ENCODE results near the gene GFOD1.

GFOD1 gene

GRCh38 chr6:13421425-13422059 is 65.9 kb downstream of the GFOD1 start:
- DNase-seq, result no peak

GRCh38 chr6:13420269-13420668 is 67.1 kb downstream of the GFOD1 start:
- DNase-seq, result no peak

DNA sequence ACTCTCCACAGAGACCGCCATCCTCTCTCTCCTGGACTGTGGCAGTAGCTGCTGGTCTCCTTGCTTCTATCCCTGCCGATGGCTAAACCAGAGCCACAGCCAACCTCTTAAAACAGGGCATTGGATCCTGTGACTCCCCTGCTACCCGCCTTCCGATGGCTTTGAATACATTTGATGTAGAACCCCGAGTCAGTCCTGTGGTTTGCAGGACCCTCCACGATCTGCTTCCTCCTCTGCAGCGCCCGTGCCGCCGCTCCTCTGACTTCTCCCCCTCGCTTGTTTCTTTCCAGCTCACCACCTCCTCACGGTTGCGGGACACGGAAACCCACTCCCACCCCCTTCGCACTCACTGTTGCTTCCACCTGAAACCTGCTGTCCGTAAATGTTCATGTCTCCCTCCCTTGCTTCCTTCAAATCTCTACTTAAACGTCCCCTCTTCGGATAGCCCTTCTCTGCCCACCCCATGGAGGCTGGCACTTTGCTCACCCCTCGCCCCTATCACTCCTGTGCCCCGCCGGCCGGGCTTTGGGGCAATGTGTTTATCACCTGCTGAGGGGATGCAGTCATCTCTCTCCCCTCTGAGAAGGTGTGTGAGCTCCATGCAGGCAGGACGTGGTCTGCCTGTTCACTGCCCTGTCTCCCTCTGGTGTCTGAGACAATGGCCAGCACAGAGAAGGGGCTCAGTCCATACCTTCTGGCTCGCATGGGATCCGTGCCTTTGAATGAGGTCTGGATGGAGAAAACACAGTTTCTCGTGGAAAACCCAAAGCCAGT is 67.8 kb downstream of the GFOD1 start:
- no peak for DNase-seq

GRCh38 chr6:13418844-13419243 is 68.6 kb downstream of the GFOD1 start:
- DNase-seq, result no peak

GRCh38 chr6:13417954-13418353 is 69.4 kb downstream of the GFOD1 start:
- DNase-seq, result no peak

- no peak for DNase-seq
These were observed 70.0 kb downstream of the GFOD1 start for GRCh38 chr6:13417431-13417830.

GRCh38 chr6:13415283-13415682 is 72.1 kb downstream of the GFOD1 start:
- DNase-seq, result no peak

DNA sequence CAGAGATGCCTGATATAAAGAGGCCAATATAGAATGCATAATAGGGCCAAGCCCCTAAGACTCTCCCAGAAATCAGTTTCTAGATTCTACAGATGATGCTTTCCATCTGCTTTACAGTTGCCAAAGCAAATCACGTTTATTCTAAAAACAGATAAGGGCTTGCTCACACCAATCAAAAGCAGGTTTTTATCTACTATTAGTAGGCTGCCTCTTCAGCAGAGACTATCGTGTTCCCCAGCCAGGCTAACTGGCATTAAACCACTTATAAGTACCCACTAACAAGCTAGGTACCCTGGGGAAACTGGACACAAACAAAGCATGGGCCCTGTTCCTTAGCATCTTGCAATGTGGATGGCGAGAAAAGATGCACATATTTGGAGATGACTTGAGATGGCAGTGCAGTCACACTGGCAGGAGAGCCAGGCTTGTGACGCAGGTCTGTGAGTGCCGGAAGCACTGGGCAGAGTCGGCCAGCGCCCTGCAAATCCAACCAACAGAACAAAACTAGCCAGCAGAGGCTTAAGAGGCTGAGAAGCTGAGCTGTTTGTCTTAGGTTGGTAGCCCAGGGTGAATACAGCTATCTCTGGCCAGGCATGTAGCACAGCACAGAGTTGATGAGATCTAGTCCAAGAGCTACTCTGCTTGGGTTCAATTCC is 73.4 kb downstream of the GFOD1 start:
- DNase-seq, result no peak

GRCh38 chr6:13413466-13413862 is 73.9 kb downstream of the GFOD1 start:
- DNase-seq, result no peak

- DNase-seq, result no peak
These were observed 74.5 kb downstream of the GFOD1 start for GRCh38 chr6:13412639-13413465.

DNA sequence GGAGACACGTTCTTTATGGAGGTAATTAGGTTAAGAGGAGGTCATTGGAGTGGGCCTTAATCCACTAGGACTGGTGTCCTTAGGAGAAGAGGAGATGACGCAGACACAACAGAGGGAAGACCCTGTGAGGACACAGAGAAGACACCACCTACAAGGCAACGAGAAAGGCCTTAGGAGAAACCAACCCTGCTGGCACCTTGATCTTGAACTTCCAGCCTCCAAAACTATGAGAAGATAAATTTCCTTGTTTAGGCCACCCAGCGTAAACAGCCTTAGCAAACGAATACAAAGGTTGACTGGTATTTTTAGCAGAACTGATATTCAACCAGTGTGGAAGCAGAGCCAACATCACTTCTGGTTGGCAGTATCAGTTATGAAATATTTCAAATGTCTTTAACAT is 75.2 kb downstream of the GFOD1 start:
- no peak for DNase-seq

DNA sequence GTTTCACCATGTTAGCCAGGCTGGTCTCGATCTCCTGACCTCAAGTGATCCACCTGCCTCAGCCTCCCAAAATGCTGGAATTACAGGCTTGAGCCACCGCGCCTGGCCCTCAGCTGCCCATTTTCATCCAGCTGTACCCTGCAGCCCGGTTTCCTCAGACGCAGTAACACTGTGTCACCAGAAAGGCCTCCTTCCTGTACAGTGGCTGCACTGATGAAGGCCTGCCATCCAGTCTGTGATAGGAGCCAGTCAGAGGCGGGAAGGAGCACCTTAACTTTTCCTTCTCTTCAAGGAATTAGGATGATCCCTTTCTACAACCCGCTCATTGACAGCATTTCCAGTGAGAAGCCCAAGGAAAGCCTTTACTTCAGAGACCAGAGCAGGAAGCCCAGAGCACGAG is 75.9 kb downstream of the GFOD1 start:
- DNase-seq, result no peak

- no peak for DNase-seq
These were observed 77.4 kb downstream of the GFOD1 start for GRCh38 chr6:13409991-13410390.

DNA sequence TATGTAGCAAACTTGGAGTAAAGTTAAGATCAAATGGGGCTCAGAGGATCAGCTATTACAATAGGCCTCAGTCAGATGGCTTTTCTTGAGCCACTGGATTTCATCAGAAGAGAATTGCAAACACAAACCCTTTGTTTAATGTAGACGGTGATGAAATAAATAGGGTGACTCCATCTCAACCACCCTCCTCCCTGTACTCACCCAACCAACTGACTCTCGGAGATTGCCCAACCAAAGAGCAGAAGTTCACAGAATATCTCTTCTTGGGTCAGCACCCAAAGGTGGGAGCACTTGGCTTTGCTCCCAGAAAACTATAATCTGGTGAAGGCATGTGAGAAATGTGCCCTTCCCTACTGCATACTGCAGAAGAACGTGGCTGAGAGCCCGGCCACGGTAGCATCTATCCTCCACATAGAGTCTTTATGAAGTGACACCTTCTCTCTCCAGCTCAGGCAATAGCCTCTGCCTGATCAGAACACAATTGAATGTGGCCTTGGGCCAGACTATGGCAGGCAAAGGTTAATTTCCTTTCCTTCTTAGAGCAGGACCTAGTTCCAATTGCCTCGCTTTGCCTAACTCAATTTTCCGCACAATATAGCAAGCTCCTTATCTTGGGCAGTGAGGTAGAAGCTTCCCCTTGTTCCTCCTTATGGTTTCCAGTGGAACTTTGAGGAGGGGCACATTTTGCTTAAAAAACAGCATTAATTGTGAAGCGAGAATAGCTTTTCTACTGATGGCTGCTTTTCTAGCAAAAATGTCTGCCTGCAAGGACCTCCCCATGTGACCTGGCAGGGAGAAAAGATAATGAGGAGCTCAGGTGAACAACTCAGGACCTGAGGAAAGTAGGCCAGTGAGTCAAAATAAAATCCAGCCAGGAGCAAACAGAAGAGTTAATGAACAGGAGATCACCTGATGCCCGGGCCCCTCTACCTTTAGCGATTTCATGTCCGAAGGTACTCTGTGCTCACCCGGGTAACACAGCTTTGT is 79.4 kb downstream of the GFOD1 start:
- DNase-seq, result no peak

DNA sequence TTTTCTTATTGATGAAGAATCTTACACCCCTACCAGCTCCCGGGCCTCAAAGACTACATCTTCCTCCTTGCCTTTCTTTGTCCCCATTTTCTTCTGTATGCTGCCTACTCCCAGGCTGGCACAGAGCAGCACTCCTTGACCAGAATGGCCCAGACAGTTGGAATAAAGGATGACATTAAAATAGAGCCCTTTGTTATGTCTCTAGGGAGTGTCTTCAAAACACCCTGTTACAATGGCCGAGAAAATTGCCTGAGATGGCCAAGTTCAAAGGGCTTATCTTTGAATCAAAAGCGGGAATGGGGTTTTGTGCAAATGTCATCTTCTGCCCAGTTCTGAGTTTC is 80.1 kb downstream of the GFOD1 start:
- no peak for DNase-seq

DNA sequence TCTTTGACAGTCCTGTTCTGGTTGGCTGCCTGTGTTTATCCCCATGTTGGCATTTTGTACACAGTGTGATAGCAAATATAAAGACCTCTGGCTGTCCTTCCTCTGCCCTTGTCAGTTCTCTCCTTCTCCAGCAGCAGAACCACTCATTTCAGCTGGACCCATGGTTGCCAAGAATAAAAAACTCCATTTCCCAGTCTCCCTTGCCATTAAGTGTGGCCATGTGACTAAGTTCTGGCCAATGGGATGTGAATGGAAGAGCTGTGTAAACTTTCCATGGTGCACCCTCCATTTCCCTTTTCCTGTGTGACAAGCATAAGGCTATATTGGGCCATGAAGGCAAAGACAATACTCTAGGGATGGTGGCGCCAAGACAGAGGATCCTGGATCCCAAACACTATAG is 80.6 kb downstream of the GFOD1 start:
- no peak for DNase-seq

DNA sequence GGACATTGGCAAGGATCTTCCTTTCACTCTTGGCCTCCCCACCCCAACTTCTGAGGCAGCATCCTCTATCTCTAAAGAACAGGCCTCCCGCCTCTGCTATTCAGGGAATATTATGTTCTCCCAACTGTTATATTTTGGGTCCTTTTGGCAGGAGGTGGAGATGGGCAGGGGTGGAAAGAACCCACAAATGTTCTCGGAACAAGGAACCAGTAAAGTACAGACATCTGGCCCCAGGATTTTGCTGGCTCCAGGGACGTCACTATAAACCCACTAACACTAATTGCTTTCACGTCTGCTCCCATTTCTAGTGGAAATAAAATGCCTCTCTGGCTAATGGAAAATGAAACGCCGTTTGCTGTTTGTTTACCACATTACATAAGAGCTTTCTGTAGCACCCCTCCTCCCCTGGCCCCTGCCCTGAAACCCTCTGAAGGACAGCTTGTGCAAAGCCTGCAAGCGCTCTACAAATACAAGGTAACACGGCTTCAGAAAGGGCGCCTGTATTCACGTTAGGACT is 81.4 kb downstream of the GFOD1 start:
- DNase-seq, result no peak

- no peak for DNase-seq
These were observed 82.5 kb downstream of the GFOD1 start for GRCh38 chr6:13404892-13405254.

- no peak for DNase-seq
These were observed 83.0 kb downstream of the GFOD1 start for GRCh38 chr6:13404228-13404891.

GRCh38 chr6:13402711-13403110 is 84.7 kb downstream of the GFOD1 start:
- DNase-seq, result no peak

DNA sequence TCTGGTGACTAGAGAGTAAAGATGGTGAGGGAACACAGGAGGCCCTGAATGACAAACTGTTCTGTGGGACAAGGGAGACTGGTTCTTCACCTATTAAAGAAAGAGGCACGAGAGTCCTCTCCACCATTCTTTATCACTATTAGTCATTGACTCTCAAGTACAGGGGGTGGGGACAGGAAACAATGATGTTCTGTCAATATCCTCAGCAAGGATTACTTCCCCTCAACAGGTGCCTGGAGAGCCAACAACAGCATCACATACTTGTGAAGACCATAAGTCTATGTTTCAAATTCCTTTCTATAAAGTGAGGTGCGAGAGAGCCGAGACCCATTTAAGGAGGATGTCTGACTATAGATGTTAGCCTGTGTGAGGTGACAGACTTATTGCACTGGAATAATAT is 86.6 kb downstream of the GFOD1 start:
- no peak for DNase-seq
